OCI-LY3 (cell line): ENCODE results near the gene ANO8.

ENCODE experiments used
- CTCF ChIP-seq: fragments of 200-600, 300-600 bp; sonication (generic); IDR thresholded peaks from 2 replicates; pipeline ENCODE4 v1.5.1; 2014; ENCODE audit warnings: antibody characterized with exemption, low read length, low read depth
- EZH2phosphoT487 ChIP-seq: fragments of 200-600 bp; shearing (Covaris generic); IDR thresholded peaks from 2 replicates; pipeline ENCODE4 v1.6.1; 2018; ENCODE audit warnings: antibody characterized with exemption, mixed run types, low read depth

- TF ChIP-seq CTCF (no peak), EZH2phosphoT487 (no peak)
Measured at GRCh38 chr19:17307876-17308377, 26.7 kb downstream of the ANO8 start.
